GM04504 (cell line): ENCODE data around the gene POU5F2.

Experiments used
- DNase-seq: peaks from one replicate; pipeline ENCODE4 v3.0.0-alpha.2; 2012; ENCODE audit warnings: low read depth

The POU5F2 gene

GRCh38 chr5:93716453-93716852 is 24.9 kb downstream of the POU5F2 start:
- no peak for DNase-seq

GRCh38 chr5:93715761-93716160 is 25.6 kb downstream of the POU5F2 start:
- no peak for DNase-seq

- no peak for DNase-seq
Measured at GRCh38 chr5:93715327-93715726, 26.1 kb downstream of the POU5F2 start.

GRCh38 chr5:93708442-93708841 is 33.0 kb downstream of the POU5F2 start:
- no peak for DNase-seq

GRCh38 chr5:93705896-93706295 is 35.5 kb downstream of the POU5F2 start:
- DNase-seq: no peak

GRCh38 chr5:93704996-93705395 is 36.4 kb downstream of the POU5F2 start:
- DNase-seq: no peak

GRCh38 chr5:93691997-93692396 is 49.4 kb downstream of the POU5F2 start:
- no peak for DNase-seq
